BLaER1 (cell line): ENCODE data around the gene UGT1A4.

Experiments
- H3K27ac ChIP-seq: shearing (Covaris generic); formaldehyde crosslinking; 2 replicates; pipeline ENCODE4 v1.8.1; 2022
- H3K27me3 ChIP-seq: shearing (Covaris generic); formaldehyde crosslinking; 2 replicates; pipeline ENCODE4 v1.8.1; 2022
- H3K36me3 ChIP-seq: shearing (Covaris generic); formaldehyde crosslinking; 2 replicates; pipeline ENCODE4 v1.8.1; 2022
- H3K4me1 ChIP-seq: shearing (Covaris generic); formaldehyde crosslinking; 2 replicates; pipeline ENCODE4 v1.8.1; 2022
- H3K4me2 ChIP-seq: shearing (Covaris generic); formaldehyde crosslinking; 2 replicates; pipeline ENCODE4 v1.8.1; 2022
- H3K4me3 ChIP-seq: shearing (Covaris generic); formaldehyde crosslinking; 2 replicates; pipeline ENCODE4 v1.8.1; 2022
- H3K9ac ChIP-seq: shearing (Covaris generic); formaldehyde crosslinking; 2 replicates; pipeline ENCODE4 v1.8.1; 2022
- H3K9me3 ChIP-seq: shearing (Covaris generic); formaldehyde crosslinking; 2 replicates; pipeline ENCODE4 v1.8.1; 2022
- H4K20me1 ChIP-seq: shearing (Covaris generic); formaldehyde crosslinking; 2 replicates; pipeline ENCODE4 v1.8.1; 2022
- Cebpa-rat ChIP-seq: shearing (Covaris generic); IDR thresholded peaks from 2 replicates; pipeline ENCODE4 v1.8.1; 2022

Gene UGT1A4

GRCh38 chr2:233718552-233718951, at the start of gene UGT1A4:
TSS of gene UGT1A4 (plus strand) at chr2:233718736. CDS start at chr2:233718821, 85 bp downstream.
- no peaks in the 10 kb centered on the region for H3K4me1 ChIP-seq
- H4K20me1 ChIP-seq: no peaks in the 10 kb centered on the region
- H3K36me3 ChIP-seq: no peaks in the 10 kb centered on the region
- H3K27me3 ChIP-seq: no peaks in the 10 kb centered on the region
- H3K4me3 ChIP-seq: no peak within 1 kb of the TSS
- H3K27ac ChIP-seq: no peak within 1 kb of the TSS
- H3K4me2 ChIP-seq: no peak within 1 kb of the TSS
- no peaks in the 10 kb centered on the region for H3K9me3 ChIP-seq
- no peak within 1 kb of the TSS for H3K9ac ChIP-seq
- no peak for TF ChIP-seq Cebpa-rat

- Histone ChIP-seq H3K4me3 (no peak within 1 kb of the TSS), H3K36me3 (no peaks in the 10 kb centered on the region), H3K27ac (no peak within 1 kb of the TSS), H3K4me2 (no peak within 1 kb of the TSS), H3K4me1 (no peaks in the 10 kb centered on the region), H3K27me3 (no peaks in the 10 kb centered on the region), H4K20me1 (no peaks in the 10 kb centered on the region), H3K9me3 (no peaks in the 10 kb centered on the region), H3K9ac (no peak within 1 kb of the TSS)
- no peak for TF ChIP-seq Cebpa-rat
These were observed 47.0 kb upstream of the UGT1A4 start, which contains the start of gene UGT1A9 for GRCh38 chr2:233671290-233672161. TSS of gene UGT1A9 (plus strand) at chr2:233671898. CDS start at chr2:233671935, 37 bp downstream.

GRCh38 chr2:233672886-233673285, 45.6 kb upstream of the UGT1A4 start:
- Histone ChIP-seq H3K27me3 (no peaks in the 10 kb centered on the region), H3K9ac (no peak overlapping the region), H3K4me3 (no peak overlapping the region), H3K4me1 (no peaks in the 10 kb centered on the region), H3K9me3 (no peaks in the 10 kb centered on the region), H3K27ac (no peak overlapping the region), H3K4me2 (no peak overlapping the region), H4K20me1 (no peaks in the 10 kb centered on the region), H3K36me3 (no peaks in the 10 kb centered on the region)
- no peak for TF ChIP-seq Cebpa-rat

- Histone ChIP-seq H3K4me1 (no peaks in the 10 kb centered on the region), H3K27ac (no peak overlapping the region), H3K9ac (no peak overlapping the region), H3K9me3 (no peaks in the 10 kb centered on the region), H3K36me3 (no peaks in the 10 kb centered on the region), H3K4me3 (no peak overlapping the region), H3K27me3 (no peaks in the 10 kb centered on the region), H4K20me1 (no peaks in the 10 kb centered on the region), H3K4me2 (no peak overlapping the region)
- no peak for TF ChIP-seq Cebpa-rat
These were observed 44.6 kb upstream of the UGT1A4 start for GRCh38 chr2:233673896-233674295.

GRCh38 chr2:233674314-233674713, 44.2 kb upstream of the UGT1A4 start:
- Histone ChIP-seq H3K27me3 (no peaks in the 10 kb centered on the region), H3K36me3 (no peaks in the 10 kb centered on the region), H3K9ac (no peak overlapping the region), H3K4me3 (no peak overlapping the region), H3K4me2 (no peak overlapping the region), H3K27ac (no peak overlapping the region), H3K4me1 (no peaks in the 10 kb centered on the region), H3K9me3 (no peaks in the 10 kb centered on the region), H4K20me1 (no peaks in the 10 kb centered on the region)
- no peak for TF ChIP-seq Cebpa-rat

- Histone ChIP-seq H3K27ac (no peak overlapping the region), H3K4me1 (no peaks in the 10 kb centered on the region), H3K9me3 (no peaks in the 10 kb centered on the region), H4K20me1 (no peaks in the 10 kb centered on the region), H3K4me2 (no peak overlapping the region), H3K27me3 (no peaks in the 10 kb centered on the region), H3K9ac (no peak overlapping the region), H3K36me3 (no peaks in the 10 kb centered on the region), H3K4me3 (no peak overlapping the region)
- TF ChIP-seq Cebpa-rat: no peak
These were observed 43.5 kb upstream of the UGT1A4 start for GRCh38 chr2:233674995-233675394.

GRCh38 chr2:233676046-233676445, 42.5 kb upstream of the UGT1A4 start:
- H3K27me3 ChIP-seq: no peaks in the 10 kb centered on the region
- no peaks in the 10 kb centered on the region for H3K4me1 ChIP-seq
- H3K4me2 ChIP-seq: no peak overlapping the region
- no peak overlapping the region for H3K4me3 ChIP-seq
- no peaks in the 10 kb centered on the region for H3K9me3 ChIP-seq
- TF ChIP-seq Cebpa-rat: no peak
- H4K20me1 ChIP-seq: no peaks in the 10 kb centered on the region
- no peak overlapping the region for H3K9ac ChIP-seq
- H3K36me3 ChIP-seq: no peaks in the 10 kb centered on the region
- no peak overlapping the region for H3K27ac ChIP-seq

- H3K4me1 ChIP-seq: peaks cover 13% of the 10 kb centered on the region
- H3K27me3 ChIP-seq: no peaks in the 10 kb centered on the region
- no peak overlapping the region for H3K9ac ChIP-seq
- H3K27ac ChIP-seq: no peak overlapping the region
- H3K4me2 ChIP-seq: no peak overlapping the region
- no peak overlapping the region for H3K4me3 ChIP-seq
- H3K9me3 ChIP-seq: no peaks in the 10 kb centered on the region
- TF ChIP-seq Cebpa-rat: no peak
- H4K20me1 ChIP-seq: no peaks in the 10 kb centered on the region
- H3K36me3 ChIP-seq: no peaks in the 10 kb centered on the region
These were observed 39.3 kb upstream of the UGT1A4 start for GRCh38 chr2:233679196-233679595.

- Histone ChIP-seq H3K27ac (no peak overlapping the region), H3K36me3 (no peaks in the 10 kb centered on the region), H4K20me1 (no peaks in the 10 kb centered on the region), H3K4me1 (peaks cover 13% of the 10 kb centered on the region), H3K4me3 (no peak overlapping the region), H3K27me3 (no peaks in the 10 kb centered on the region), H3K4me2 (no peak overlapping the region), H3K9ac (no peak overlapping the region), H3K9me3 (no peaks in the 10 kb centered on the region)
- no peak for TF ChIP-seq Cebpa-rat
These were observed 38.0 kb upstream of the UGT1A4 start for GRCh38 chr2:233680361-233681045.

GRCh38 chr2:233681521-233682099, 36.9 kb upstream of the UGT1A4 start, which contains the start of gene UGT1A7:
TSS of gene UGT1A7 (plus strand) at chr2:233681901. CDS start at chr2:233681938, 37 bp downstream.
- Histone ChIP-seq H3K9ac (no peak within 1 kb of the TSS), H3K9me3 (no peaks in the 10 kb centered on the region), H3K27me3 (no peaks in the 10 kb centered on the region), H3K4me3 (no peak within 1 kb of the TSS), H4K20me1 (no peaks in the 10 kb centered on the region), H3K4me1 (peaks cover 13% of the 10 kb centered on the region), H3K4me2 (peak within 1 kb of the TSS; percentile 42), H3K36me3 (no peaks in the 10 kb centered on the region), H3K27ac (no peak within 1 kb of the TSS)
- TF ChIP-seq Cebpa-rat: no peak
